ENCODE results near the gene APBA2.
"Not testable (repeated sequence)": the region's sequence is repeated elsewhere in the genome, so short reads cannot be mapped to it uniquely, and the experiment has no call there.

APBA2 gene

GRCh38 chr15:29044503-29044901 lies 158.7 kb downstream of the APBA2 start:
- no peak for FAIRE-seq

GRCh38 chr15:29045161-29045560 lies 159.4 kb downstream of the APBA2 start:
- FAIRE-seq: not testable (repeated sequence)

- FAIRE-seq: no peak
Measured at GRCh38 chr15:29045717-29046116, 159.9 kb downstream of the APBA2 start.

- no peak for FAIRE-seq
Measured at GRCh38 chr15:29046281-29046810, 160.6 kb downstream of the APBA2 start.

- FAIRE-seq: no peak
Measured at GRCh38 chr15:29046977-29047376, 161.2 kb downstream of the APBA2 start.

- no peak for FAIRE-seq
Measured at GRCh38 chr15:29048011-29048410, 162.2 kb downstream of the APBA2 start.

- FAIRE-seq: no peak
Measured at GRCh38 chr15:29050870-29051269, 165.1 kb downstream of the APBA2 start.

- no peak for FAIRE-seq
Measured at GRCh38 chr15:29051422-29051821, 165.6 kb downstream of the APBA2 start.

- no peak for FAIRE-seq
Measured at GRCh38 chr15:29053006-29053405, 167.2 kb downstream of the APBA2 start.

GRCh38 chr15:29053661-29054131 lies 167.9 kb downstream of the APBA2 start:
- FAIRE-seq: no peak

- FAIRE-seq: no peak
Measured at GRCh38 chr15:29054171-29055045, 168.6 kb downstream of the APBA2 start.

GRCh38 chr15:29055876-29056275 lies 170.1 kb downstream of the APBA2 start:
- no peak for FAIRE-seq

- no peak for FAIRE-seq
Measured at GRCh38 chr15:29056839-29057450, 171.2 kb downstream of the APBA2 start.

- FAIRE-seq: no peak
Measured at GRCh38 chr15:29057856-29058255, 172.1 kb downstream of the APBA2 start.

- FAIRE-seq: no peak
Measured at GRCh38 chr15:29058903-29059539, 173.2 kb downstream of the APBA2 start.

GRCh38 chr15:29059871-29060640 lies 174.3 kb downstream of the APBA2 start:
- no peak for FAIRE-seq

- FAIRE-seq: no peak
Measured at GRCh38 chr15:29061746-29062145, 176.0 kb downstream of the APBA2 start.

GRCh38 chr15:29062179-29062591 lies 176.4 kb downstream of the APBA2 start:
- no peak for FAIRE-seq

- FAIRE-seq: no peak
Measured at GRCh38 chr15:29062626-29063025, 176.9 kb downstream of the APBA2 start.

- no peak for FAIRE-seq
Measured at GRCh38 chr15:29063646-29064045, 177.9 kb downstream of the APBA2 start.

GRCh38 chr15:29064290-29064689 lies 178.5 kb downstream of the APBA2 start:
- no peak for FAIRE-seq

GRCh38 chr15:29064731-29065130 lies 179.0 kb downstream of the APBA2 start:
- FAIRE-seq: no peak

- FAIRE-seq: no peak
Measured at GRCh38 chr15:29065571-29065970, 179.8 kb downstream of the APBA2 start.

All from A204.1 (cell line).